SU-DHL-6 (cell line): ENCODE data around the gene CSNK2B.

Experiments
- H2AFZ ChIP-seq: fragments of 200-600 bp; sonication (generic); 2 replicates; pipeline ENCODE4 v1.6.1; 2014; ENCODE audit warnings: low read depth, mild to moderate bottlenecking, moderate library complexity, mixed read lengths, antibody characterized with exemption, low read length; ENCODE audit not compliant: severe bottlenecking
- H3F3A ChIP-seq: fragments of 200-600 bp; shearing (Covaris generic); 2 replicates; pipeline ENCODE4 v1.6.0; 2016; ENCODE audit warnings: antibody characterized with exemption, mild to moderate bottlenecking; ENCODE audit not compliant: insufficient read depth
- H3K27ac ChIP-seq: fragments of 200-600 bp; sonication (generic); 2 replicates; pipeline ENCODE4 v1.5.1; 2016; ENCODE audit warnings: low read depth, mild to moderate bottlenecking, low read length, moderate library complexity, mixed read lengths
- H3K27me3 ChIP-seq: fragments of 200-600 bp; sonication (generic), shearing (Covaris generic); 2 replicates; pipeline ENCODE4 v1.6.0; 2014; ENCODE audit warnings: mild to moderate bottlenecking, low read length
- H3K36me3 ChIP-seq: fragments of 200-600 bp; sonication (generic); 2 replicates; pipeline ENCODE4 v1.6.1; 2014; ENCODE audit warnings: mild to moderate bottlenecking, low read length, mixed read lengths
- H3K4me2 ChIP-seq: fragments of 300-600, 200-600 bp; shearing (Covaris generic), sonication (generic); 2 replicates; pipeline ENCODE4 v1.6.0; 2014; ENCODE audit warnings: low read length, low read depth, mild to moderate bottlenecking; ENCODE audit not compliant: poor library complexity, severe bottlenecking
- H3K4me3 ChIP-seq: fragments of 200-600 bp; sonication (generic); 2 replicates; pipeline ENCODE4 v1.5.1; 2014; ENCODE audit warnings: antibody characterized with exemption, low read length, mild to moderate bottlenecking, mixed read lengths; ENCODE audit not compliant: insufficient read depth, poor library complexity, severe bottlenecking
- H3K79me2 ChIP-seq: fragments of 200-600 bp; sonication (generic); 2 replicates; pipeline ENCODE4 v1.6.1; 2014; ENCODE audit warnings: mild to moderate bottlenecking, low read length, moderate library complexity; ENCODE audit not compliant: insufficient read depth
- H3K9ac ChIP-seq: fragments of 200-600 bp; sonication (generic); 2 replicates; pipeline ENCODE4 v1.7.0; 2014; ENCODE audit warnings: mild to moderate bottlenecking, low read length
- H3K9me2 ChIP-seq: fragments of 200-600 bp; sonication (generic); replicated peaks from 2 replicates; pipeline ENCODE4 v1.6.1; 2014; ENCODE audit warnings: low read length; ENCODE audit not compliant: insufficient read depth
- H3K9me3 ChIP-seq: fragments of 200-600 bp; sonication (generic); 2 replicates; pipeline ENCODE4 v1.6.1; 2014; ENCODE audit warnings: low read length, mixed read lengths; ENCODE audit not compliant: insufficient read depth
- H4K20me1 ChIP-seq: fragments of 200-600 bp; sonication (generic); 2 replicates; pipeline ENCODE4 v1.6.1; 2014; ENCODE audit warnings: low read depth, mild to moderate bottlenecking, antibody characterized with exemption, low read length, moderate library complexity, mixed read lengths
- CTCF ChIP-seq: fragments of 200-600 bp; sonication (generic); IDR thresholded peaks from one replicate; pipeline ENCODE4 v1.5.1; 2017; ENCODE audit warnings: antibody characterized with exemption, mild to moderate bottlenecking, low read length, moderate library complexity; ENCODE audit not compliant: insufficient read depth, poor library complexity, severe bottlenecking
- EZH2phosphoT487 ChIP-seq: fragments of 200-600 bp; sonication (generic), shearing (Covaris generic); conservative IDR thresholded peaks from 2 replicates; pipeline ENCODE4 v1.6.1; 2018; ENCODE audit warnings: mild to moderate bottlenecking, antibody characterized with exemption, low read length, moderate library complexity, mixed read lengths

Gene CSNK2B

GRCh38 chr6:31658983-31659648, 6.8 kb upstream of the CSNK2B start:
- H3K79me2 ChIP-seq = peaks cover 40% of the 10 kb centered on the region

GRCh38 chr6:31659649-31660380, 6.1 kb upstream of the CSNK2B start:
- Histone ChIP-seq H3K27me3 (no peaks in the 10 kb centered on the region), H3K4me2 (peak overlapping the region; percentile 75), H3K79me2 (peaks cover 46% of the 10 kb centered on the region), H3K9me2 (no peaks in the 10 kb centered on the region), H4K20me1 (no peaks in the 10 kb centered on the region), H3K27ac (peak overlapping the region; percentile 66), H3K9me3 (no peaks in the 10 kb centered on the region), H3K9ac (peak overlapping the region; percentile 76), H3F3A (peaks cover 26% of the 10 kb centered on the region), H2AFZ (peak overlapping the region; percentile 15), H3K36me3 (no peaks in the 10 kb centered on the region), H3K4me3 (peak overlapping the region; percentile 75)
- TF ChIP-seq CTCF (no peak), EZH2phosphoT487 (no peak)

More at GRCh38 chr6:31658983-31659648, 6.8 kb upstream of the CSNK2B start:
- Histone ChIP-seq H2AFZ (no peak overlapping the region), H3K4me3 (peak overlapping the region; percentile 75), H3K9me2 (no peaks in the 10 kb centered on the region), H3K9me3 (no peaks in the 10 kb centered on the region), H3K27me3 (no peaks in the 10 kb centered on the region), H3K36me3 (no peaks in the 10 kb centered on the region), H3K4me2 (peak overlapping the region; percentile 75), H3K27ac (peak overlapping the region; percentile 66), H3F3A (peaks cover 28% of the 10 kb centered on the region), H4K20me1 (no peaks in the 10 kb centered on the region), H3K9ac (peak overlapping the region; percentile 76)
- TF ChIP-seq EZH2phosphoT487 (no peak), CTCF (no peak)

GRCh38 chr6:31660381-31661261, 5.3 kb upstream of the CSNK2B start, which contains the start of gene C6orf47:
Gene C6orf47 (minus strand): TSS chr6:31660778. CDS start chr6:31659947, 831 bp downstream.
- Histone ChIP-seq H3F3A (peaks cover 27% of the 10 kb centered on the region), H3K36me3 (no peaks in the 10 kb centered on the region), H3K4me2 (peak within 1 kb of the TSS; percentile 75), H3K9me3 (no peaks in the 10 kb centered on the region), H3K79me2 (peaks cover 46% of the 10 kb centered on the region), H3K4me3 (peak within 1 kb of the TSS; percentile 75), H3K9ac (peak within 1 kb of the TSS; percentile 76), H4K20me1 (no peaks in the 10 kb centered on the region), H2AFZ (peak within 1 kb of the TSS; percentile 22), H3K27me3 (no peaks in the 10 kb centered on the region), H3K27ac (peak within 1 kb of the TSS; percentile 66), H3K9me2 (no peaks in the 10 kb centered on the region)
- TF ChIP-seq EZH2phosphoT487 (no peak), CTCF (no peak)
